NCI-H1417 treated with DMSO at 0.1 percent for 48 hours (cell line): ENCODE measurements around the gene DPYSL4.
"Not testable (repeated sequence)": the region's sequence is repeated elsewhere in the genome, so short reads cannot be mapped to it uniquely, and the experiment has no call there.

Experiments used
- DNase-seq: peaks from one replicate; lab custom pipeline; 2025; lab: John Stamatoyannopoulos, UW

The DPYSL4 gene

GRCh38 chr10:132149917-132150316 lies 36.8 kb upstream of the DPYSL4 start:
- no peak for DNase-seq

GRCh38 chr10:132150777-132151176 lies 36.0 kb upstream of the DPYSL4 start:
- DNase-seq: no peak

GRCh38 chr10:132151286-132151950 lies 35.3 kb upstream of the DPYSL4 start:
- no peak for DNase-seq

- DNase-seq: no peak
Measured at GRCh38 chr10:132151951-132152505, 34.7 kb upstream of the DPYSL4 start.

- no peak for DNase-seq
Measured at GRCh38 chr10:132152896-132153580, 33.7 kb upstream of the DPYSL4 start.

- DNase-seq: no peak
Measured at GRCh38 chr10:132153616-132154217, 33.0 kb upstream of the DPYSL4 start.

- no peak for DNase-seq
Measured at GRCh38 chr10:132154440-132154839, 32.3 kb upstream of the DPYSL4 start.

GRCh38 chr10:132154931-132155330 lies 31.8 kb upstream of the DPYSL4 start:
- no peak for DNase-seq

GRCh38 chr10:132155723-132156381 lies 30.9 kb upstream of the DPYSL4 start:
- no peak for DNase-seq

- DNase-seq: no peak
Measured at GRCh38 chr10:132156382-132156781, 30.4 kb upstream of the DPYSL4 start.

- no peak for DNase-seq
Measured at GRCh38 chr10:132157101-132157500, 29.6 kb upstream of the DPYSL4 start.

GRCh38 chr10:132158122-132158741 lies 28.5 kb upstream of the DPYSL4 start:
- no peak for DNase-seq

GRCh38 chr10:132158823-132159222 lies 27.9 kb upstream of the DPYSL4 start:
- DNase-seq: no peak

- not testable (repeated sequence) for DNase-seq
Measured at GRCh38 chr10:132159302-132160230, 27.2 kb upstream of the DPYSL4 start.

- DNase-seq: not testable (repeated sequence)
Measured at GRCh38 chr10:132160231-132160630, 26.5 kb upstream of the DPYSL4 start.

- not testable (repeated sequence) for DNase-seq
Measured at GRCh38 chr10:132160834-132161622, 25.7 kb upstream of the DPYSL4 start.

- no peak for DNase-seq
Measured at GRCh38 chr10:132162021-132162531, 24.7 kb upstream of the DPYSL4 start.

GRCh38 chr10:132162590-132163277 lies 24.0 kb upstream of the DPYSL4 start:
- no peak for DNase-seq

- no peak for DNase-seq
Measured at GRCh38 chr10:132163278-132163765, 23.4 kb upstream of the DPYSL4 start.
